ENCODE results near the gene GJB5. TPM values are rescaled to one million over a fixed set of nuclear protein-coding genes. Genes with fewer than 3 reads are reported as not detected.

The GJB5 gene
- total RNA-seq, 1 experiment from 2014 or later, result not detected

DNA sequence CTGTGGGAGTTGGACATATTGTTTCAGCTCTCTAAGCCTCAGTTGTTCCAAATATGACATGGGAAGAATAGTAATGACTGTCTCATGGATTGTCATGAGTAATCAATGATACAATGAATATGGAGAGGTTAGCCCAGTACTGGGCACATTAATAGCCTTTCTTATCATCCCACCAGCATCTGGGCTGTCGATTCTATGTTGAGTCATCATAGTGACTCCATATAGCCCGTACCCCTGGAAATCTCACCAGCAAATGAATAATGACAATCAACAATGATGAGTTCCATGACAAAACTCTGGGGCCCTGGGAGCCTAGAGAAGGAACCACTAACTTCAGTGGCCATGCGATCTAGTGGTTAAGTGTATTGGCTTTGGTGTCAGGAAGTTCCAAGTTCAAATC is 39.7 kb upstream of the GJB5 start:
- no peaks in the 10 kb centered on the region for H3K4me1 ChIP-seq (ENCODE audit: control insufficient read depth, insufficient read depth, low read length)
- DNase-seq (ENCODE audit: low read depth, low spot score) (no peak), ATAC-seq (no peak)
- ChIA-PET POLR2A (no interaction called here), CTCF (no interaction called here)
- BruUV-seq (replicated peaks), result no TSS peak
- in situ Hi-C loops (cut with HindIII; ENCODE audit: low pct_unique_long_range_greater_than_20kb, low sequenced_read_pairs), result no loop called here
- intact Hi-C loops (cut with micrococcal nuclease; ENCODE audit: unreplicated experiment), result no loop called here
- H3K36me3 ChIP-seq (ENCODE audit: control insufficient read depth, insufficient read depth, low read length), result no peaks in the 10 kb centered on the region
- no peak overlapping the region for H3K4me3 ChIP-seq (ENCODE audit: low read depth in 2 of 2, low read length in 2 of 2)
- H3K27ac ChIP-seq (ENCODE audit: low read length), result no peak overlapping the region
- no peaks in the 10 kb centered on the region; the same call in 1 of the 2 replicates for H3K27me3 ChIP-seq (ENCODE audit: control insufficient read depth, insufficient read depth, low read length)
- H3K9me3 ChIP-seq (ENCODE audit: control insufficient read depth, insufficient read depth, low read depth, low read length), result no peaks in the 10 kb centered on the region
- no peak for TF ChIP-seq TCF7L2 (IDR thresholded peaks at IDR 0.05; ENCODE audit: low read depth, low read length)
- TF ChIP-seq, protein P1, sequence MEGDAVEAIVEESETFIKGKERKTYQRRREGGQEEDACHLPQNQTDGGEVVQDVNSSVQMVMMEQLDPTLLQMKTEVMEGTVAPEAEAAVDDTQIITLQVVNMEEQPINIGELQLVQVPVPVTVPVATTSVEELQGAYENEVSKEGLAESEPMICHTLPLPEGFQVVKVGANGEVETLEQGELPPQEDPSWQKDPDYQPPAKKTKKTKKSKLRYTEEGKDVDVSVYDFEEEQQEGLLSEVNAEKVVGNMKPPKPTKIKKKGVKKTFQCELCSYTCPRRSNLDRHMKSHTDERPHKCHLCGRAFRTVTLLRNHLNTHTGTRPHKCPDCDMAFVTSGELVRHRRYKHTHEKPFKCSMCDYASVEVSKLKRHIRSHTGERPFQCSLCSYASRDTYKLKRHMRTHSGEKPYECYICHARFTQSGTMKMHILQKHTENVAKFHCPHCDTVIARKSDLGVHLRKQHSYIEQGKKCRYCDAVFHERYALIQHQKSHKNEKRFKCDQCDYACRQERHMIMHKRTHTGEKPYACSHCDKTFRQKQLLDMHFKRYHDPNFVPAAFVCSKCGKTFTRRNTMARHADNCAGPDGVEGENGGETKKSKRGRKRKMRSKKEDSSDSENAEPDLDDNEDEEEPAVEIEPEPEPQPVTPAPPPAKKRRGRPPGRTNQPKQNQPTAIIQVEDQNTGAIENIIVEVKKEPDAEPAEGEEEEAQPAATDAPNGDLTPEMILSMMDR (IDR thresholded peaks at IDR 0.05), result no peak
- TF ChIP-seq SIN3A (IDR thresholded peaks at IDR 0.05; ENCODE audit: borderline replicate concordance, insufficient read depth, low read depth, low read length), result no peak
- TF ChIP-seq, protein P2, sequence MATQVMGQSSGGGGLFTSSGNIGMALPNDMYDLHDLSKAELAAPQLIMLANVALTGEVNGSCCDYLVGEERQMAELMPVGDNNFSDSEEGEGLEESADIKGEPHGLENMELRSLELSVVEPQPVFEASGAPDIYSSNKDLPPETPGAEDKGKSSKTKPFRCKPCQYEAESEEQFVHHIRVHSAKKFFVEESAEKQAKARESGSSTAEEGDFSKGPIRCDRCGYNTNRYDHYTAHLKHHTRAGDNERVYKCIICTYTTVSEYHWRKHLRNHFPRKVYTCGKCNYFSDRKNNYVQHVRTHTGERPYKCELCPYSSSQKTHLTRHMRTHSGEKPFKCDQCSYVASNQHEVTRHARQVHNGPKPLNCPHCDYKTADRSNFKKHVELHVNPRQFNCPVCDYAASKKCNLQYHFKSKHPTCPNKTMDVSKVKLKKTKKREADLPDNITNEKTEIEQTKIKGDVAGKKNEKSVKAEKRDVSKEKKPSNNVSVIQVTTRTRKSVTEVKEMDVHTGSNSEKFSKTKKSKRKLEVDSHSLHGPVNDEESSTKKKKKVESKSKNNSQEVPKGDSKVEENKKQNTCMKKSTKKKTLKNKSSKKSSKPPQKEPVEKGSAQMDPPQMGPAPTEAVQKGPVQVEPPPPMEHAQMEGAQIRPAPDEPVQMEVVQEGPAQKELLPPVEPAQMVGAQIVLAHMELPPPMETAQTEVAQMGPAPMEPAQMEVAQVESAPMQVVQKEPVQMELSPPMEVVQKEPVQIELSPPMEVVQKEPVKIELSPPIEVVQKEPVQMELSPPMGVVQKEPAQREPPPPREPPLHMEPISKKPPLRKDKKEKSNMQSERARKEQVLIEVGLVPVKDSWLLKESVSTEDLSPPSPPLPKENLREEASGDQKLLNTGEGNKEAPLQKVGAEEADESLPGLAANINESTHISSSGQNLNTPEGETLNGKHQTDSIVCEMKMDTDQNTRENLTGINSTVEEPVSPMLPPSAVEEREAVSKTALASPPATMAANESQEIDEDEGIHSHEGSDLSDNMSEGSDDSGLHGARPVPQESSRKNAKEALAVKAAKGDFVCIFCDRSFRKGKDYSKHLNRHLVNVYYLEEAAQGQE (IDR thresholded peaks at IDR 0.05; ENCODE audit: insufficient read depth in 1 of 2, low read depth in 2 of 2, low read length in 1 of 2), result no peak
- TF ChIP-seq POLR2AphosphoS5 (IDR thresholded peaks at IDR 0.05; ENCODE audit: low read depth, low read length), result no peak

DNA sequence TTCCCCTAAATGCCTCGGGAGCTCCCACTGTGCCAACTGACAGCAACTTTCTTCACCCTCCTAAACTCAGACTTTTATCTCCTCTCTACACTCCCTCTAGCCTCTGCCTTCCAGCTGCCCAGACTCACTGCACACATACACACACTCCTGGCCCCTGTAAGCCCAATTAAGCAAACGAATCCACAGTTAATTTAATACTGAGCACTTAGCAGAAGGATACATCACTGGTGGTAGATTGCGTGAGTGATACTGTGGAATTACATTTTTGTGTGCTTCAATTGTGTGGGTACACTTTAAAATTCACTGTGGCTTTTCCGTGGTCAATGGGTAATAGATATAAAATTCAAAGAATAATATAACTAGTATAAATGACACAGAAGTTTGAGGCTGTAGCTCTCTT is 33.6 kb upstream of the GJB5 start:
- H3K4me3 ChIP-seq (ENCODE audit: low read depth in 2 of 2, low read length in 2 of 2), result no peak overlapping the region
- BruUV-seq (replicated peaks), result no TSS peak
- DNase-seq (ENCODE audit: low read depth, low spot score) (no peak), ATAC-seq (no peak)
- H3K27me3 ChIP-seq (ENCODE audit: control insufficient read depth, insufficient read depth, low read length), result peaks cover 14% of the 10 kb centered on the region
- ChIA-PET CTCF (no interaction called here), POLR2A (no interaction called here)
- no peak overlapping the region for H3K27ac ChIP-seq (ENCODE audit: low read length)
- no peaks in the 10 kb centered on the region for H3K36me3 ChIP-seq (ENCODE audit: control insufficient read depth, insufficient read depth, low read length)
- no peaks in the 10 kb centered on the region for H3K9me3 ChIP-seq (ENCODE audit: control insufficient read depth, insufficient read depth, low read depth, low read length)
- in situ Hi-C loops (cut with HindIII; ENCODE audit: low pct_unique_long_range_greater_than_20kb, low sequenced_read_pairs) (no loop called here), intact Hi-C loops (cut with micrococcal nuclease; ENCODE audit: unreplicated experiment) (no loop called here)
- H3K4me1 ChIP-seq (ENCODE audit: control insufficient read depth, insufficient read depth, low read length), result no peaks in the 10 kb centered on the region
- TF ChIP-seq, protein P2 (IDR thresholded peaks at IDR 0.05; ENCODE audit: insufficient read depth in 1 of 2, low read depth in 2 of 2, low read length in 1 of 2), result no peak
- TF ChIP-seq TCF7L2 (IDR thresholded peaks at IDR 0.05; ENCODE audit: low read depth, low read length), result no peak
- no peak for TF ChIP-seq POLR2AphosphoS5 (IDR thresholded peaks at IDR 0.05; ENCODE audit: low read depth, low read length)
- TF ChIP-seq SIN3A (IDR thresholded peaks at IDR 0.05; ENCODE audit: borderline replicate concordance, insufficient read depth, low read depth, low read length), result no peak
- TF ChIP-seq, protein P1 (IDR thresholded peaks at IDR 0.05), result no peak
